Loucy (cell line): Measurements from ENCODE around the gene DHRSX.
"Not testable (repeated sequence)": the region's sequence is repeated elsewhere in the genome, so short reads cannot be mapped to it uniquely, and the experiment has no call there.

ENCODE experiments used
- H2AFZ ChIP-seq: fragments of 200-600 bp; sonication (generic); 2 replicates; pipeline ENCODE4 v1.6.0; 2016; ENCODE audit warnings: antibody characterized with exemption, mild to moderate bottlenecking, low read length, moderate library complexity
- H3F3A ChIP-seq: fragments of 200-600 bp; 2 replicates; pipeline ENCODE4 v1.6.0; 2016; ENCODE audit warnings: antibody characterized with exemption, low read depth, mild to moderate bottlenecking
- H3K27me3 ChIP-seq: fragments of 200-600 bp; sonication (generic); 2 replicates; pipeline ENCODE4 v1.6.1; 2014; ENCODE audit warnings: low read length, mild to moderate bottlenecking; ENCODE audit not compliant: insufficient read depth, poor library complexity, severe bottlenecking
- H3K36me3 ChIP-seq: fragments of 200-600 bp; sonication (generic); 2 replicates; pipeline ENCODE4 v1.6.1; 2016; ENCODE audit warnings: low read length; ENCODE audit not compliant: insufficient read depth
- H3K4me1 ChIP-seq: fragments of 200-600 bp; sonication (generic); 2 replicates; pipeline ENCODE4 v1.5.1; 2014; ENCODE audit warnings: low read length, mild to moderate bottlenecking; ENCODE audit not compliant: insufficient read depth, poor library complexity, severe bottlenecking
- H3K4me2 ChIP-seq: fragments of 200-600 bp; sonication (generic); 2 replicates; pipeline ENCODE4 v1.6.0; 2014; ENCODE audit warnings: antibody characterized with exemption, low read length, low read depth, mild to moderate bottlenecking; ENCODE audit not compliant: poor library complexity, severe bottlenecking
- H3K4me3 ChIP-seq: fragments of 200-600 bp; sonication (generic); 2 replicates; pipeline ENCODE4 v1.5.1; 2014; ENCODE audit warnings: low read length, mild to moderate bottlenecking, mixed read lengths; ENCODE audit not compliant: poor library complexity, severe bottlenecking
- H3K79me2 ChIP-seq: fragments of 200-600 bp; sonication (generic); 2 replicates; pipeline ENCODE4 v1.6.1; 2014; ENCODE audit warnings: low read length; ENCODE audit not compliant: insufficient read depth
- H3K9ac ChIP-seq: fragments of 200-600 bp; sonication (generic); 2 replicates; pipeline ENCODE4 v1.6.0; 2014; ENCODE audit warnings: mild to moderate bottlenecking, low read depth, low read length, moderate library complexity; ENCODE audit not compliant: poor library complexity, severe bottlenecking
- H3K9me2 ChIP-seq: fragments of 200-600 bp; sonication (generic); replicated peaks from 2 replicates; pipeline ENCODE4 v1.6.1; 2016; ENCODE audit warnings: low read depth, low read length, mixed read lengths
- H3K9me3 ChIP-seq: fragments of 200-600 bp; sonication (generic); 2 replicates; pipeline ENCODE4 v1.6.1; 2014; ENCODE audit warnings: mild to moderate bottlenecking, antibody characterized with exemption, low read length, low read depth; ENCODE audit not compliant: insufficient read depth
- H4K20me1 ChIP-seq: fragments of 200-600 bp; sonication (generic); 2 replicates; pipeline ENCODE4 v1.6.0; 2014; ENCODE audit warnings: antibody characterized with exemption, low read length, mild to moderate bottlenecking; ENCODE audit not compliant: insufficient read depth, poor library complexity, severe bottlenecking
- EZH2phosphoT487 ChIP-seq: fragments of 200-600 bp; IDR thresholded peaks from 2 replicates; pipeline ENCODE4 v1.6.1; 2018; ENCODE audit warnings: antibody characterized with exemption, mild to moderate bottlenecking, moderate library complexity, borderline replicate concordance
- TF ChIP-seq, protein P1 (sequence below): fragments of 200-600 bp; sonication (generic); conservative IDR thresholded peaks from 2 replicates; pipeline ENCODE4 v1.5.1; 2014; ENCODE audit warnings: mild to moderate bottlenecking, antibody characterized with exemption, low read length

Gene DHRSX

DNA sequence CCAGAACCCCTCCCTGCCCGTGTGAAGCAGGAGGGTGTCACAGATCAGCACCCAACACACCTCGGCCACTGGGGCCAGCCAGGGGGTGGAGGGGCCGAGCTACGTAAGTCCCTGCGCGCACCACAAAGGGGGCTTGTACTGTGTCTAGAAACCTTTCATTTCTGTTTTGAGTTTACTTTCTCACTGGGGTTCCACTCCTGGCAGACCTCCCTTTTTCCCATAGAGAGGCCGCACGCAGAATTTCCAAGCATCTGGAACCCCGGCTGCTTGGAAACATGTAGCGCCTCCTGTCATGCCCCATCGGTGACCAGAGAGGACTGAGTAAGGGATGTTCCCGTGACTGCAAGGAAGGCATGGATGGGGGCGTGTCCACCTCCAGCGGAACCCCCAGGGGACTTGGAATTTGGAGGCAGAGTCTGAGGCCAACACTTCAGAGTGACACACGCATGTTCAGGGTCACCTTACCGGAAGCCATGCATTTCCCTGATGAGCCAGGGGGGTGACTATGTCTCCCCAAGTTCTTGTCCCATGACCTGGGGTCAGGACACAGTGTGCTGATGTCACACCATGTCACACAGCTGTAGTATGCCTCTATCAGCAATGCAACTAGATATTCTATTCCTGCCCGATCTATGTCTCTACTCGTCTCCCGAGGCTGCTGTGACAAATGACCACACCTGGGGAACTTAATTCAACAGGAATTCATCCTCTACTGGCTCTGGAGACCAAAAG, 105.3 kb downstream of the DHRSX start:
- no peaks in the 10 kb centered on the region for H3F3A ChIP-seq
- no peaks in the 10 kb centered on the region for H3K79me2 ChIP-seq
- no peaks in the 10 kb centered on the region for H3K4me1 ChIP-seq
- no peak overlapping the region for H3K4me2 ChIP-seq
- H2AFZ ChIP-seq = no peak overlapping the region
- H3K36me3 ChIP-seq = no peaks in the 10 kb centered on the region
- H3K9ac ChIP-seq = no peak overlapping the region
- peaks cover 4% of the 10 kb centered on the region; the same call in 1 of the 2 replicates for H3K9me3 ChIP-seq
- no peak overlapping the region for H3K4me3 ChIP-seq
- no peaks in the 10 kb centered on the region for H3K9me2 ChIP-seq
- no peaks in the 10 kb centered on the region for H4K20me1 ChIP-seq
- H3K27me3 ChIP-seq = no peaks in the 10 kb centered on the region
- TF ChIP-seq, protein P1, sequence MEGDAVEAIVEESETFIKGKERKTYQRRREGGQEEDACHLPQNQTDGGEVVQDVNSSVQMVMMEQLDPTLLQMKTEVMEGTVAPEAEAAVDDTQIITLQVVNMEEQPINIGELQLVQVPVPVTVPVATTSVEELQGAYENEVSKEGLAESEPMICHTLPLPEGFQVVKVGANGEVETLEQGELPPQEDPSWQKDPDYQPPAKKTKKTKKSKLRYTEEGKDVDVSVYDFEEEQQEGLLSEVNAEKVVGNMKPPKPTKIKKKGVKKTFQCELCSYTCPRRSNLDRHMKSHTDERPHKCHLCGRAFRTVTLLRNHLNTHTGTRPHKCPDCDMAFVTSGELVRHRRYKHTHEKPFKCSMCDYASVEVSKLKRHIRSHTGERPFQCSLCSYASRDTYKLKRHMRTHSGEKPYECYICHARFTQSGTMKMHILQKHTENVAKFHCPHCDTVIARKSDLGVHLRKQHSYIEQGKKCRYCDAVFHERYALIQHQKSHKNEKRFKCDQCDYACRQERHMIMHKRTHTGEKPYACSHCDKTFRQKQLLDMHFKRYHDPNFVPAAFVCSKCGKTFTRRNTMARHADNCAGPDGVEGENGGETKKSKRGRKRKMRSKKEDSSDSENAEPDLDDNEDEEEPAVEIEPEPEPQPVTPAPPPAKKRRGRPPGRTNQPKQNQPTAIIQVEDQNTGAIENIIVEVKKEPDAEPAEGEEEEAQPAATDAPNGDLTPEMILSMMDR = no peak
- no peak for TF ChIP-seq EZH2phosphoT487

DNA sequence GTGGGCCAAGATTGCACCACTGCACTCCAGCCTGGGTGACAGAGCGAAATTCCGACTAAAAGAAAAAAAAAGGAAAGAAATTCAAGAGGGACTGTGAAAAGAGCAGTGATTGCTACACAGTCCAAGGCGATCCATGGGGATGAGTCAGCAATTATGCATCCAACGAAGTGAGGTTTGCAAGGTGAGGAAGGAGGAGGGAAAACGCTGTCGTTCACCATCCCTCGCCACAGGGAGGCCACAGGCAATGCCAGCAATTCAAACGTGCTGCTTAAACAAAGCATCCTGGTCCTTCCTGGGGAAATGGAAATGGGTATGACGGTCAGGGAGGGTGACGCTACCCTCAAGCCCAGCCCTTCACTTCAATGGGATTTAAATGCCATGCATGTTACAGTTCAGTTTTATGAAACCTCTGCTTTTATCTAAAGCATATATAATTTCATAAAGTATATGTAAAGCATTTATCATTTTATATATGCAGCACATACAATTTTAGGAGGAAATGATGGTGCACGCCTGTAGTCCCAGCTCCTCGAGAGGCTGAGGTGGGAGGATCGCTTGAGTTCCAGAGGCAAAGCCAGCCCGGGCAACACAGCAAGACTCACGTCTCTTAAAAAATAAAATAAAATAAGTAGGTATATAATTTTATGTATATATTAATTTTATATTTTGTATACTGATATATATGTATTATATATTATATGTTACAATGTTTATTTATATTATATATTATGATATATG, 108.7 kb downstream of the DHRSX start:
- Histone ChIP-seq H3K4me1 (no peaks in the 10 kb centered on the region), H3K9ac (no peak overlapping the region), H3K4me3 (no peak overlapping the region), H3K36me3 (no peaks in the 10 kb centered on the region), H3K9me3 (peaks cover 4% of the 10 kb centered on the region; the same call in 1 of the 2 replicates), H3F3A (no peaks in the 10 kb centered on the region), H3K79me2 (no peaks in the 10 kb centered on the region), H3K4me2 (no peak overlapping the region), H3K27me3 (no peaks in the 10 kb centered on the region), H3K9me2 (no peaks in the 10 kb centered on the region), H2AFZ (no peak overlapping the region), H4K20me1 (no peaks in the 10 kb centered on the region)
- TF ChIP-seq, protein P1 = no peak
- no peak for TF ChIP-seq EZH2phosphoT487

DNA sequence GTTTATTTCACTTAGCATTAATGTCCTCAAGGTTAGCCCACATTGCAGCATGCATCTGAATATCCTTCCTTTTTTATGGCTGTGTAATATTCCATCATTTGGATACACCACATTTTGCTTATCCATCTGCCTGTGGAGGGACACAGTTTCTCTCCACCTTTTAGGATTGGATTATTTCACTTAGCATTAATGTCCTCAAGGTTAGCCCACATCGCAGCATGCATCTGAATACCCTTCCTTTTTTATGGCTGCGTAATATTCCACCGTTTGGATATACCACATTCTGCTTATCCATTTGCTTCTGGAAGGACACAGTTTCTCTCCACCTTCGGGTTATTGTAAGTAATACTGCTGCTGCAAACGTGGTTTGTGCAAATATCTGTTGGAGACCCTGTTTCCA, 110.0 kb downstream of the DHRSX start:
- H3K4me1 ChIP-seq = no peaks in the 10 kb centered on the region
- no peaks in the 10 kb centered on the region for H3K36me3 ChIP-seq
- H3K9ac ChIP-seq = no peak overlapping the region
- no peak overlapping the region for H3K4me3 ChIP-seq
- H4K20me1 ChIP-seq = no peaks in the 10 kb centered on the region
- H3F3A ChIP-seq = no peaks in the 10 kb centered on the region
- no peak overlapping the region for H2AFZ ChIP-seq
- TF ChIP-seq EZH2phosphoT487 = no peak
- TF ChIP-seq, protein P1 = no peak
- H3K9me3 ChIP-seq = peaks cover 4% of the 10 kb centered on the region; the same call in 1 of the 2 replicates
- no peaks in the 10 kb centered on the region for H3K27me3 ChIP-seq
- H3K9me2 ChIP-seq = no peaks in the 10 kb centered on the region
- no peaks in the 10 kb centered on the region for H3K79me2 ChIP-seq
- H3K4me2 ChIP-seq = no peak overlapping the region

DNA sequence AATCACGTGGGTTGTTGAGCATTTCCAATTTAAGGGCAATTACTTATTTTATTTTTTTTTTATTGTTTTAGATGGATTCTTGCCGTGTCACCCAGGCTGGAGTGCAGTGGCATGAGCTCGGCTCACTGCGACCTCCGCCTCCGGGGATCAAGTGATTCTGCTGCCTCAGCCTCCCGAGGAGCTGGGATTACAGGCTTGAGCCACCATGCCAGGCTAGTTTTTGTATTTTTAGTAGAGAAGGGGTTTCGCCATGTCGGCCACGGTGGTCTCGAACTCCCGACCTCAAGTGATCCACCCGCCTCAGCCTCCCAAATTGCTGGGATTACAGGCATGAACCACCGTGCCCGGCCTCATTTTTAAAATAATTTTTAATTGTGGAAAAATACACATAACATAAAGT, 111.0 kb downstream of the DHRSX start:
- not testable (repeated sequence) for H3K9me2 ChIP-seq, H3K36me3 ChIP-seq, H2AFZ ChIP-seq, H3F3A ChIP-seq, H3K27me3 ChIP-seq, H3K79me2 ChIP-seq, H3K4me2 ChIP-seq, H3K4me1 ChIP-seq, H3K4me3 ChIP-seq, H3K9me3 ChIP-seq, H3K9ac ChIP-seq, H4K20me1 ChIP-seq
